ENCODE data around the gene SEC31A.

DNA sequence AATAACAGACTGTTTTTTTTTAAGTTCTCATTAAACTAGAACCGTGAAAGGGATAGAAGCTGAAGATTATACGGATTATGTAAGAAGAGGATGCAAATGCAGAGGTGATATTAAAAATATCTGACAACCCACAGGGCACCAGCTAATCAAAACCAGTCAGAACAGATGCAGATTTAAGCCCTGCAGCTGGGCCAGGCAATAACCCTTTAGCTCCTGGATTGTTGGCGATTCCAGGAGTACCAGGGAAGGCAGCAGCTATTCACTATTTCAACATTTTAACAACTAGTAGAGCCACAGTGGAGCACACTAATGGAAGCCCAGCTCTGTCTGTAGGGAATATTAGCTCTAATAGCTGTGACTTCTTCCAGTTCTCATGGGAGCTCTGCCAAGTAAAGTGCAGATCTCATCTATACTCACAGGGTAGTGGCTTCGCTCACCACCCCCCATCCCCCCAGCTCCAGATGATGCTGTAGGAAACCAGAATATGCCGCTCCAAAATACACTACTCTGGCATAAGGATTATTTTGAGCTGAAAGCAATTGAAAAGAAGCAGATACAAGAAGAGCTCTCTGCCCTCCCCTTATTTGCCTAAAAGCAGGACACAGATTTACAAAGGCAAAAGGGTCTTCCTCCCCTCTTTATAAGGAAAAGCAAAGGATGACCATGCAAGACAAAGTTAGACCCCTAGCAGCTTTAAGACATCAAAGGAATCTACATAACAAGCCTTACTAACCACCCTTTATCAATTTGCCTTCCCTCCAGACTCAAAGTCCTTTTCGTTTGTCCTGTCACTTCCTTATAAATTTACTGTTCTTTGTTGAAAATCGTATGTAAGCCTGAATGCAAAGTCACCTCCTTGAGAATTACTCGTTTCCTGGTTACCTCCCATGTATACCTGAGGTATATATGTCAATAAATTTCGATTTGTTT is 106.0 kb downstream of the SEC31A start:
- TF ChIP-seq POLR2A (IDR thresholded peaks at IDR 0.05): no peak
- TF ChIP-seq, protein P1, sequence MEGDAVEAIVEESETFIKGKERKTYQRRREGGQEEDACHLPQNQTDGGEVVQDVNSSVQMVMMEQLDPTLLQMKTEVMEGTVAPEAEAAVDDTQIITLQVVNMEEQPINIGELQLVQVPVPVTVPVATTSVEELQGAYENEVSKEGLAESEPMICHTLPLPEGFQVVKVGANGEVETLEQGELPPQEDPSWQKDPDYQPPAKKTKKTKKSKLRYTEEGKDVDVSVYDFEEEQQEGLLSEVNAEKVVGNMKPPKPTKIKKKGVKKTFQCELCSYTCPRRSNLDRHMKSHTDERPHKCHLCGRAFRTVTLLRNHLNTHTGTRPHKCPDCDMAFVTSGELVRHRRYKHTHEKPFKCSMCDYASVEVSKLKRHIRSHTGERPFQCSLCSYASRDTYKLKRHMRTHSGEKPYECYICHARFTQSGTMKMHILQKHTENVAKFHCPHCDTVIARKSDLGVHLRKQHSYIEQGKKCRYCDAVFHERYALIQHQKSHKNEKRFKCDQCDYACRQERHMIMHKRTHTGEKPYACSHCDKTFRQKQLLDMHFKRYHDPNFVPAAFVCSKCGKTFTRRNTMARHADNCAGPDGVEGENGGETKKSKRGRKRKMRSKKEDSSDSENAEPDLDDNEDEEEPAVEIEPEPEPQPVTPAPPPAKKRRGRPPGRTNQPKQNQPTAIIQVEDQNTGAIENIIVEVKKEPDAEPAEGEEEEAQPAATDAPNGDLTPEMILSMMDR (IDR thresholded peaks at IDR 0.05): no peak
- TF ChIP-seq EP300 (IDR thresholded peaks at IDR 0.05): no peak
